ENCODE data around the gene BAHCC1.
"Not testable (repeated sequence)": the region's sequence is repeated elsewhere in the genome, so short reads cannot be mapped to it uniquely, and the experiment has no call there.

Gene BAHCC1

DNA sequence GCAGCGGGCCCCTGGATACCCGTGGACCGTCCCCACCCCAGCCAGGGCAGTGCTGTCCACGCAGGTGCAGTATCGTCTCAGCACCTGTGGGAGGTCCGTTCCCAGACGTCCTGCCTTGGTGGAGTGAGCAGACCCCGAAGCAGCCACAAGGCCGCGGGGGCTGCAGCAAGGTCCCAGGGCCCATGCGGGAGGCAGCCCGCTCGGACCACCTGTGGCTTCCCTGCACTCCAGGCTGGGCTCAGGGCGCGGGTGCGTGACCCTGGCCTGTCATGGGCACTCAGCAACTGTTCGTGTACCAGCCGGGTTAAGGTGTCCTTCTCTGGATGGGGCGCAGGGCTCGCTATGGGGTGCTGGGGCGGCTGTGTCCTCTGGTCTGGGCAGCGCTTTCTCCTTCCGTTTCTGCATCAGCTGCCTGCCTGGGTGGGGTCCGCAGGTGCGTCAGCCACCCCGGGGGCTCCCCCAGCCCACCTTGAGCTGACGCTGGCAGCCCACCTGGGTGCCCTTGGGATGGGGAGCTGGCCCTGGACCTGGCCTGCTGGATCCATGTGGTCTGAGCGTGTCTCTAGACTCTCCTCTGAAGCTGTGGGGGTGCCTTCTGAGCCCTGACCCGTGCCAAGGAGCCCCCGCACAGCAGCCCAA lies 18.4 kb downstream of the BAHCC1 start:
- DNase-seq, result no peak

DNA sequence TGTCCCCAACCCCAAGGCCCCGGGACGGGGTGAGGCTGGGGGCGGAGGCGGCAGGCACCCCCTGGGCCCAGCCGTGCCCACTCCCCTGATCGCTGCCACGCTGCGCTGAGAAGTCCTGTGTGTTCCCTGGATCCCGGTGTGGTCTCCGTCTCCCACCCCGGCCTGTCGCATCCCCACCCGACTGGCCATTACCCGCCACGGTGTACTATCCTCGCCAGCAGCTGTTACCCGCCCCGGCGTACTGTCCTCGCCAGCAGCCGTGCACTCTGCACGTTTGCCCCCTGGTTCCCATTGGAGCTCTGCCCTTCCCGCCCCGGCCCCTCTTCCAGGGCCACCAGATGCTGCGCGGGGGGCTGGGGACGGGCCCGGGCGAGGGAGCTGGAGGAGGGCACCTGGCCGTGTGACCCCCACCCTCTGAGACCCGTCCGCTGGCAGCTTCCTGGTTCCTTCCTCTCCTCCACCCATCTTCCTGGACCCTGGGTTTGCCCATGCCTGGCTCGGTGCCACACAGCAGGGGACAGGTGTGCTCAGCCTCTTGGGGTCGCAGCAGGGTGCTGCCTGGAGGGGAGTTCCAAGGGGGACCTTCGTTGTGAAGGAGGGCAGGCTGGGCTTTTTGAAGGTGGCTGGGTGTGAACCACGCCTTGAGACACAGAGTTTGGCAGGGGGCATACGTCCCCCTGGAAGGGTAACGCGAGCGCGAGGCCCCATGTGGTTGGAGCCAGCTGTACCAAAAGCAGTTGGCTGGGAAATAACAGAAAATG lies 19.7 kb downstream of the BAHCC1 start:
- no peak for DNase-seq

DNA sequence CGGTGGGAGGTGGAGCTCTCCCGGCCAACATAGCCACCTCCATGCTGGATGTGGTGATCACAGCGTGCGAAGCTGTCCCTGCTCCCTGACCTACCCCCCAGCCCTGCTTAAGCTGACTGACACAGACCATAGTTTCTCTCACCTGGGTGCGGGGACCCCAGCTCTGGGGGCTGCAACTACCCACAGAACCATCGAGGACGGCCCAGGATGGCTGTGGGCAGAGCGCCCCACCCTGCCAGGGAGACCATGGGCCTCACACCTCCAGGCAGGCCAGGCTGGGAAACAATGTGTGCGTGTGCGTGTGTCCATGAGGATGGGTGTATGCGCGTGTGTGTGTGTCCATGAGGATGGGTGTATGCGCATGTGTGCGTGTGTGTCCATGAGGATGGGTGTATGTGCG lies 20.4 kb downstream of the BAHCC1 start:
- DNase-seq, result no peak

DNA sequence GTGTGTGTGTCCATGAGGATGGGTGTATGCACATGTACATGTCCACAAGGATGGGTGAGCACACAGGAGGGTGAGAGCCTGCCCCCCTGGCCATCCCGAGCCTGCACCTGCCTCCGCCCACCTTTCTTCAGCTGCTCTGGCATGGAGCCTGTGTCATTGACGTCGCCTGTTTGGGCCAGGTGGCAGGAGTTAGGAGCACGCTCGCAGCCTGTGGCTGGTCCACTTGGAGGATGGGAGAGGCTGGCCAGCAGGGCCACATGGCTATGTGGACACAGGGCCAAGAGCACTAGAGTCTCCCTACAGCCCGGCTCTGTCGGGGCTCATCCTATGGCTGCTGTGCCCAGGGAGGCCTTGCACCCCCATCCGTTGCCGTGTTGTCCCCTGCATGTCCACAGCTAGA lies 21.4 kb downstream of the BAHCC1 start:
- no peak for DNase-seq

DNA sequence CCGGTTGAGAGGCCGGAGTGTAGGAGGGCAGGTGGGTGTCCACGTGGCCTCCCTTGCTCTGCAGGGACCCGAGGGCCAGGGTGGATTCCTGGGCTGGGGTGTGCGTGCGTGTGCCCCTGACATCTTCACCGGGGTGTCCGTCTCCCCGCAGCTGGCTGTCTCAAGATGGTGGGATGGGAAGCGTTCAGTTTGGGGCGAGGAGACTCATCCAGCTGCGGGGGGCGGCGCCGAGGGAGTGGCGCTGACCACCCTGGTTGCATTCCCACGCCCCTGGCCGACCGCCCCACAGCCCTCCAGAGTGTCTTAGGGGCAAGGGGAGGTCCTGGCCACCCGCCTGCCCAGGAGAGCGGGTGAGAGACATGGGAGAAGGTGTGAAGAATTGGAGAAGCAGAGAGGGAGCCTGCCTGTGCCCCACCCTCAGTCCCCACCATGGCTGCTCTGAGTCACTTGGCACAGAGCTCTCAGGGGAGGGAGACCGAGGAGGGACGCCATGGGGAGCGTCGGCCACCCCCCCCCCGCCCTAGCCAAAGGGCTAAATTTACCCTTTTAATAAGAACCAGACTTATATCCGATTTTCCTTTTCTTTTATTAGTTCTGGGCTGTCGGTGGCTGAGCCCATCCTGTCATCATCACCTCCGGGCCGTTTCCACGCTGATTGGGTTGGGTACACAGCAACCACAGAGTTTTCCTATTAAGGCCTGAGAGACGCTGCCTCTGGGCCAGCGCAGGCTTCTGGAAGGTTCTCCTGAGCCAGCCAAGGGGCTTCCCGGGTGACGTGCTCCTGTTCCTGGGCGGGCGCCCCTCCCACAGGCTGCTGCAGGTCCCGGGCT lies 22.0 kb downstream of the BAHCC1 start:
- DNase-seq, result no peak

DNA sequence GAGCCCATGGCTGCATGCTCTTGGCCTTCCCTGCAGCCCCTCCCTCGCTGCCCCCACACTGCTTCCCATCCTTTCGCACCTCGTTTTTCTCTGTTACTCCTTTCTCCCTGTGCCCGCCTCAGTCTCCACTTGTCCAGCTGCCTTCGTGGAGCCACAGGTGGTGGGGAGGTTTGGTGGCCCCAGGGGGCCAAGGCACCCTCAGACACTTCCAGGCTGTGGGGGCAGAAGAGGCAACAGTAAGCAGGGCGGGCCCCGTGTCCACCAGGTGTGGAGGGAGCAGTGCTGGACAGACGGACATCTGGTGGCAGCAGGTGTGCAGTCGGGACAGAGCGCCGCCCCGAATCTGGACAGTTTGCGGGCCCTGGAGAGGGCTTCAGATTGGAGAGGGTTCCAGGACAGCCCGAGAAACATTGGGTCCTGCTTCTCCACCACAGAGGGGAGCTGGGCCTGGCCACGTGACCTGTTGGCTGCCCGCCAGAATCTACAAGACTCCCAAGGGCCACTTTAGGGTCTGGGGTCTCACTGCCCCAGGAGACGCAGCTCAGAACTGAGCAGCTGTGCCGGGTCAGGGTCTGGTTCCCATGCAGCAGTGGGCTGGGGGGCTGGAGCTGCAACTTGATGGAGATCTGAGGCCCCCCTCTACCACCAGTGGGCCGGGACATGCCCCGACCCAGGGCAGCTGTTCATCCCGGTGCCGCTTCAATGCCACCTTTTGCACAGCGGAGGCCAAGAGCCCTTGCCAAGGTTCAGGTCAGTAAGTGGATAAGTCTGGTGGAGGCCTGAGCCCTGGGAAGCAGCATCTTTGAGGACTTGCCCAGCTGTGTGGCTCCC lies 22.8 kb downstream of the BAHCC1 start:
- DNase-seq, result no peak

DNA sequence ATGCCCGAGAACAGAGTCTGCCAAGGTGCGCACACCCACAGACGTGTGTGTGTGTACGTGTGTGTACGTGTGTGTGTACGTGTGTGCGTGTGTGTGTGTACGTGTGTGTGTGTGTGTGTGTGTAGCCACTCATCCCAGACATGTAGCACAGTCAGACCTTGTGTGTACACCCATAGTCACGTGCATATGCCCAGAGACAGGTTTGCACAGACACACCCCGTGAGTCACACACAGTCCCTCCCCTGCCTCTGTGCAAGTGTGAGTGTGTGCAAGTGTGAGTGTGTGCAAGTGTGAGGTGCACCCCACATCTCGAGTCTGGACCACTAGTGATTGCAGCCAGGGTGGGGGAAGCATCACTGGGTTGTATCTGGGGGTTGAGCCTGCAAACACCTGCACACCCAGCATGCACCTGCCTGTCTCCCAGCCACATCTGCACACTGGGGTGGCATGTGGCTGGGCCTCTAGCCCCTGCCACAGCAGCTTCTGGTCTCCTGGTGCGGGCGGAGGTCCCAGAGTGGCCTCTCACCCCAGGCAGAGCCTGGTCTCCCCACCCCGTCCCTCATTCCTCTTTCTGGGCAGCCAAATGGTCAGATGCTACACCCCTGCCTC lies 23.6 kb downstream of the BAHCC1 start:
- DNase-seq, result peak in 1 of 4 experiments; percentile 21

DNA sequence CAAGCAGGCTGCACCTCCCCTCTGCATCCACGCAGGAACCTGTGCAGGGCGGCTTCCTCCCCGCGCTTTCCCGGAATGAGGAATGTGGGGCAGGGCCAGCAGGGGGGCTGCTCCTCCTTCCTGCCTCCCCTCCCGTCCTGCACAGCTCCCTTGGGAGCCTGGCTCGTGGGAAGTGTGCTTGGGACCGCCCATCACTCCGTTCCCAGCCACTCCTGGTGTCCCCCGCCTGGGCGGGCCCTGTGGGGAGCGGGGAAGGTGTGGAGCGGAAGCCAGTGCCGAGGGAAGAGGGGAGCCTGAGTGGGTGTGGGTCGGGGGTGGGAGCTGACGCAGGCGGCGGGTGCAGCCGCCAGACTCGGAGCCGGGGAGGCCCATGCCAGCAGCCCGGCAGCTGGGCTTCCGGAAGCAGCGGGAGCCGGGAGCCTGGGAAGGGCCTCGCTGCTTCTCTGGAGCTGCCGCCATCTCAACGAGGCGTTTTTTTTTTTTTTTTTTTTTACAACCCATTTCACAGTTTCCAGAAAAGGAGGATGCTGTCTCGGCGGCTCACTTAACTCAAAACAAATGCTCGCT lies 24.1 kb downstream of the BAHCC1 start:
- DNase-seq, result peak; percentile 30 to 56 (median 46)

DNA sequence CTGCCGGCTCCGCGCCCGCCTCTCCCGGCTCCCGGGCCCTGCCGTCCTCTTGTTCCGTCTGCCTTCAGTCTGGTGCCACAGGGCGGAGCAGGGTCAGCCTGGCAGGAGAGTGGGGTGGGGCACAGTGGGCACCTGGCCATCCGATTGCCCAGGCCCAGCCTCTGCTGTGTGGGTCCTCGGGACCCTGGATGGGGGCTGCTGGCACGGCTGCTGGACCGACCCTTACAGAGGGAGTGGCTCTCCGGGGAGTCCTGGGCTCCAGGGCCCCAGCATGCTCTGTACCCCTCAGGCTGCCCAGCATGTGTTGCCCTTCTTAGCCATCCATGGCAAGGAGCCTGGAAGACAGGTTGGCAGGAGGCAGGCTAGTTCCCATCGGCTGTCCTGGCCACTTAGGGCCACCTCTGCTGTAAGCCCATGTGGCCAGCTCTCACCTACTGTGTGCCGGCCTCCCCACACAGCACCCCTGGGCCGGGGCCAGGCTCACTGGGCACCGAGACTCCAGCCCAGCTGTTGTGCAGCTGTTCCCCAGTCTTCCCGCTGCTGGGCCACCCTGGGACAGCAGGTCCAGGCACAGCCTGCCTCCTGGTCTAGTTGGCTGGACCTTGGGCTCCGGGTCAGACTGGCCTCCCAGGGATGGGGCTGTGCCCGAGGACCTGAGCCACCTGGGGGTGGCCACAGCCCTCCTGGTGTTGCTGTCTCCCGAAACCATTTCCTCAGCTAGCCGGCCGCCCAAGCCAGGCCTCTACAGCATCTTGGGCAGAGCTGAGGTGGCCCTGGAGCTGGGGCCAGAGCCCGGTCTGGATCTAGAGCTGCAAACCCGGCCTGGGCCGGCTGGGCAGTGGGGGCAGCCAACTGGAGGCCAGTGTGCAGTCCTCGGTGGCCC lies 24.9 kb downstream of the BAHCC1 start:
- DNase-seq, result no peak

DNA sequence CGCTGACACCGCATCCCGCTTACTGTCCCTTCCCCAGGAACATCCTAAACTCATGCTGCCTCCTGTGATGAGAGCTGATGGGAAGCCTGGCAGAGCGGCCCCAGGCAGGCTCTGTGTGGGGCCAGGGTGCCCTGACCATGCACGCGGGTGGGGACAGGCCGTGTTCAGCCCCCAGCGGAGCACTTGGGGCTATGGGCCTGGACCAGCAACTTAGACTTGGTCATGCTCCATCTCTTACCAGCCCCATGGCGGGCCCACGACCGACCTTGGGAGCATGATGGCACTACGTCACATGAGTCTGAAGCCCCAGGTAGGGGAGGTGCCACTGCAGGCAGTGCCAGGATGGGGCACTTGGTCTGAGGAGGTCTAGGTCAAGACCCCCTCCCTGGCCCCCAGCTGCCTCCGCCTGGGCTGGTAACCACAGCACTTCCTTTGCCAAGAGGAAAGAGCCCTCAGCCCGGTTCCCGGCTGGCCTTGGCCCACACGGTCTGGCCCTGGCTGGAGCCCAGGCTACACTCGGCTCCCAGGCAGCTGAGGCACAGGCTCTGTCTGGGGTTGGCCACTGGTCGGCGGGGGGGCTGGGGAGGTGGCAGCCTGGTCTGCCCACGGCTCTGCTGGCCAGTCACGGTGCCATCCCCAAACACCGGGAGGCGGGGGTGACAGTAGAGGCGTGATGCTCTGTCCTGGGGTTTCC lies 25.7 kb downstream of the BAHCC1 start:
- DNase-seq, result peak in 2 of 4 experiments; percentile 23 to 46

DNA sequence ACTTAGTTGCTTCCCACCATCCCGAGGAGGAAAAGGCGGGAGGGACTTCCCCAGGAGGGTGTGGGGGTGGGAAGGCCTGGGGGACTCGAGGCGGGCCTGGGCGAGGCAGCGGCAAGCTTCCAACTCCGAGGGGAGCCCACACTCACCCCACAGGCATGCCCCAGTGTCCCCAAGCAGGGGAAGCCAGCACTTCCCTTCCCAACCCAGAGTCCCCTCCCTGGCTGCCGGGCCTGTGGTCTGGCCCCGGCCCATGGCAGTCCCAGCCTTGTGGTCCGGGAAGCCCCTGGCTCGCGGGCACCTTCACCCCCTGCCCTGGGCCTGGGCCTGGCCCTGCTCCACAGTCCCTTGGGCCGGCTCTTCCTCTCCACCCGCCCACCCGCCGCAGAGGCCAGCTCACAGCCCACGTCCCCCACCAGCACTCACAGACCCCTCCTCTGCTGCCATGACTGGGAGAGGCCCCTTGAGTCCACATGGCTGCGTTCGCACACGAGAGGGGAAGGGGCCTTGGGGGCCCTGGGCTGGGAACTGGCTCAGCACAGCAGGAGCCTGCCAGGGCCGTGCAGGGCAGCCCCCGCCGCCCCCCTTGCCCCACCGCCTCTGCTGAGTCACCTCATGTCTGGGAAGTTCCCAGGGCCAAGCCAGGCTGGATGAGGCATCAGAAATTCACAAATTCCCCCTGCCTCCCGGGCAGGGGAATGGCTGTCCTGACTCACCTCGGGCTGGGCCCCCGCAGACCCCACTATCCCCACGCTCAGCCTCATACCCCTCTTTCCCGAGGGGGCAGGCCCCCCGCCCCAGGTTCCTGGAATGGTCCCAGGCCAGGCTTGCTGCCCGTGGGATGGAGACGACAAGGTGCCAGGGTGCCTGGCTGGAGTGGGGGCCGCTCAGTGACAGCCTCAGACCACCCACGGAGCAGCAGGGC lies 27.8 kb downstream of the BAHCC1 start:
- DNase-seq, result peak; percentile 71 to 85 (median 82)

DNA sequence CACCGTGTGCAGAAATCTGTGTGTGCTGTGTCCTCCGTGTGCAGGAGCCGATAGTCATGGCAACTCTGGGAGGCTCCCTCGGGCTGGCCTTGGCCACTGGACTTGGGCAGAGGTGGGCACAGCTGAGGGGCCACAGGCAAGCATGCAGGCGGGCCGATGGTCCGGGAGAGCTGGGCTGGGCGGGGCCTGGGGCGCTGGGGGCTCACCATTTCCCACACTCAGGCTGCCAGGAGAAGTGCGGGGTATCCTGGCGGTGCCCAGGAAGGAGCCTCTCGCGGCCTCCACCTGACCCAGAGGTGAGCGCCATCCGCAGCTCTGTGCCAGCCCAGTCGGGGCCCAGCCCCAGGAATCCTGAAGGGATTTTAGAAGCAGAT lies 28.4 kb downstream of the BAHCC1 start:
- no peak for DNase-seq

DNA sequence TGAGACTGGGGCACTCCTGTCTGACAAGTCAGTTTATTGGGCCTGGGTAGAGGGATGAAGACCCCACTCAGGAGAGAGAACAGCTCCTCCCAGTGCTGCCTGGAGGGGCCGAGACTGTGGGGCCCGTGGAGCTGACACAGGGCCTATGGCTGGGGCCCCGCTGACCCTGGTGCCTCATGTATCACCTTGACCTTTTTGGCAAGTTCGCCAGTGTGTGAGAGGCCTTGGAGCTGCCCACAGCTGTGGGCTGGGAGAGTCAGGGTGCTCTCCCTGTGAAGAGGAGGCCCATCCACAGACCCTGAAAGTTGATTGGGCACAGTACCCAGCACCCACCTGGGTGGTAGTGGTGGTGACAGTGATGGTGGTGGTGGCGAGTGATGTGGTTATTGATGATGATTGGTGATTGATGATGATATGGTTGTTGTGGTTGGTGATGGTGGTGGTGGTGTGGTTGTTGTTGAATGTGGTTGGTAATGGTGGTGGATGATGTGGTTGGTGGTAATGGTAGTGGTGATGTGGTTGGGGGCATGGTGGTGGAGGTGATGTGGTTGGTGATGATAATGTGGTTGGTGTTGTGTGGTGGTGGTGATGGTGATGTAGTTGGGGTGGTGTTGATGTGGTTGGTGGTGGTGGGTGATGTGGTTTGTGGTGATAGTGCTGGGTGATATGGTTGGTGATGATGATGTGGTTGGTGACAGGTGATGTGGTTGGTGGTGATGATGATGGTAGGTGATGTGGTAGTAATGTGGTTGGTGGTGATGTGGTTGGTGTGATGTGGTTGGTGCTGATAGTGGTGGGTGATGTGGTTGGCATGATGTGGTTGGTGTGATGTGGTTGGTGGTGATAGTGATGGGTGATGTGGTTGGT lies 29.1 kb downstream of the BAHCC1 start:
- no peak for DNase-seq

DNA sequence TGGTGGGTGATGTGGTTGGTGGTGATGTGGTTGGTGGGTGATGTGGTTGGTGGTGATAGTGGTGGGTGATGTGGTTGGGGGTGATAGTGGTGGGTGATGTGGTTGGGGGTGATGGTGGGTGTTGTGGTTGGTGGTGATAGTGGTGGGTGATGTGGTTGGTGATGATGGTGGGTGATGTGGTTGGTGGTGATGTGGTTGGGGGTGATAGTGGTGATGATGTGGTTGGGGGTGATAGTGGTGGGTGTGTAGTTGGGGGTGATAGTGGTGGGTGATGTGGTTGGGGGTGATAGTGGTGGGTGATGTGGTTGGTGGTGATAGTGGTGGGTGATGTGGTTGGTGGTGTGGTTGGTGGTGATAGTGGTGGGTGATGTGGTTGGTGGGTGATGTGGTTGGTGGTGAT lies 29.8 kb downstream of the BAHCC1 start:
- not testable (repeated sequence) for DNase-seq

DNA sequence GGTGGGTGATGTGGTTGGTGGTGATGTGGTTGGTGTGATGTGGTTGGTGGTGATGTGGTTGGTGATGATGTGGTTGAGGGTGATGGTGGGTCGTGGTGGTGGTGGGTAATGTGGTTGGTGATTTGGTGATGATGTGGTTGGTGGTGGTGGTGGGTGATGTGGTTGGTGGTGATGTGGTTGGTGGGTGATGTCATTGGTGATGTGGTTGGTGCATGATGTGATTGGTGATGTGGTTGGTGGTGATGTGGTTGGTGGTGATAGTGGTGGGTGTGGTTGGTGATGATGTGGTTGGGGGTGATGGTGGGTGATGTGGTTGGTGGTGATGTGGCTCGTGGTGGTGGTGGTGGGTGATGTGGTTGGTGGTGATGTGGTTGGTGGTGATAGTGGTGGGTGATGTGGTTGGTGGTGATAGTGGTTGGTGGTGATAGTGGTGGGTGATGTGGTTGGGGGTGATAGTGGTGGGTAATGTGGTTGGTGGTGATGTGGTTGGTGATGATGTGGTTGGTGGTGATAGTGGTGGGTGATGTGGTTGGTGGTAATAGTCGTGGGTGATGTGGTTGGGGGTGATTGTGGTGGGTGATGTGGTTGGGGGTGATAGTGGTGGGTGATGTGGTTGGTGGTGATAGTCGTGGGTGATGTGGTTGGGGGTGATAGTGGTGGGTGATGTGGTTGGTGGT lies 30.6 kb downstream of the BAHCC1 start:
- DNase-seq, result not testable (repeated sequence)

DNA sequence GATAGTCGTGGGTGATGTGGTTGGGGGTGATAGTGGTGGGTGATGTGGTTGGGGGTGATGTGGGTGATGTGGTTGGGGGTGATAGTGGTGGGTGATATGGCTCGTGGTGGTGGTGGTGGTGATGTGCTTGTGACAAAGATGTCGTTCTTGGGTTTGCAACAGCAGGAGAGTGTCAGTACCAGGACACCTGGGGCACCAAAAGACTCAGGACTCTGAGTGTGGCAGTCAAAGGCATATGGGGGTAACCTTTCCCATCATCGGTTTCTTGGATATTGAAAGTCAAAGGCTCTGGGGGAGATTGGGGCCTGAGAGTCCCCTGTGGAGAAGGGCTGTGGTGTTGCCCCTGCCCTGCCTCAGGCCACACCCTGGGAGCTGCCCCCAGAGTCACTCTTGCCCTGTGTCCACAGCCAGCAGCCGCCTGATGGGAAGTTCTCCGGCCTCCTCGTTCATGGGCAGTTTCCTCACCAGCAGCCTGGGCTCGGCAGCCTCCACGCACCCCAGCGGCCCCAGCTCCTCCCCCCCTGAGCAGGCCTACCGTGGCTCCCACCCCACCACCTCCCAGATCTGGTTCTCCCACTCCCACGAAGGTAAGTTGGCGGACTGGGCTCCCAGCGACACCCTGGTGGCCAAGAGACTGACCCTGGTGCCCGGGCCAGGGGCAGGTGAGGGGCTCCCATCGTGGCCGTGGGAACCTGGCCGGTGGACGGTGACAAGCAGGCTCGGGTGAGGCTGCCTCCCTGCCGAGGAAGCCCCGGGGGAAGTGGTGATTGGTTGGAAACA lies 31.3 kb downstream of the BAHCC1 start:
- DNase-seq, result peak; percentile 18 to 67 (median 46)

All from suppressor macrophage (primary cell).